ENCODE results near the gene BID.

BID gene

GRCh38 chr22:17732251-17732854, 41.9 kb downstream of the BID start:
- no peak for DNase-seq

GRCh38 chr22:17729561-17729960, 44.7 kb downstream of the BID start:
- DNase-seq: no peak

GRCh38 chr22:17728786-17729185, 45.5 kb downstream of the BID start:
- no peak for DNase-seq

DNA sequence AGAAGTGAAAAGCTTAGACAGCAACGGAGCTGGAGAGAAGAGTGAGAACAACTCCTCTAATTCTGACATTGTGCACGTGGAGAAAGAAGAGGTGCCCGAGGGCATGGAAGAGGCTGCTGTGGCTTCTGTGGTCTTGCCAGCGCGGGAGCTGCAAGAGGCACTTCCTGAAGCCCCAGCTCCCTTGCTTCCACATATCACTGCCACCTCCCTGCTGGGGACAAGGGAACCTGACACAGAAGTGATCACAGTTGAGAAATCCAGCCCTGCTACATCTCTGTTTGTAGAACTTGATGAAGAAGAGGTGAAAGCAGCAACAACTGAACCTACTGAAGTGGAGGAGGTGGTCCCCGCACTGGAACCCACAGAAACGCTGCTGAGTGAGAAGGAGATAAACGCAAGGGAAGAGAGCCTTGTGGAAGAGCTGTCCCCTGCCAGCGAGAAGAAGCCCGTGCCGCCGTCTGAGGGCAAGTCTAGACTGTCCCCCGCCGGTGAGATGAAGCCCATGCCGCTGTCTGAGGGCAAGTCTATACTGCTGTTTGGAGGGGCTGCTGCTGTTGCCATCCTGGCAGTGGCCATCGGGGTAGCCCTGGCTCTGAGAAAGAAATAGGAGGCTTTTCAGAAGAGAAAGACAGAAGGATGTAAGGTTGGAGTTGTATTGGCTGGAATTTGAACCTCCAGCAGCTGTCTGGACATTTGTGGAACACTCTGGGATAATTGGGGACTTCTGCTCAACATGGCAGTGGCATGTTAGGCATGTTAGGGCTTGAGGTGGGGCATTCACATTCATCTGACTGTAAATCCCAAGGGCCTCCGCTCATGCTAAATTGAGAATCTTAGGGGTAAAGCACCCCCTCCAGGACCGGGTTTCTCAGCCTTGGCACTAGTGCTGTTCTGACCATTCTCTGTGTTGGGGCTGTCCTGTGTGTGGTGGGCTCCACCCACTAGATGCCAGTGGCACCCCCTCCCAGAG, 47.1 kb downstream of the BID start:
- DNase-seq: no peak

- DNase-seq: no peak
Measured at GRCh38 chr22:17726006-17726927, 48.0 kb downstream of the BID start.

- DNase-seq: no peak
Measured at GRCh38 chr22:17725500-17725796, 48.8 kb downstream of the BID start.

GRCh38 chr22:17724678-17725499, 49.4 kb downstream of the BID start:
- DNase-seq: no peak

GRCh38 chr22:17724241-17724640, 50.0 kb downstream of the BID start:
- DNase-seq: no peak

GRCh38 chr22:17719911-17720310, 54.4 kb downstream of the BID start:
- no peak for DNase-seq

GRCh38 chr22:17717708-17718107, 56.6 kb downstream of the BID start:
- DNase-seq: no peak

DNA sequence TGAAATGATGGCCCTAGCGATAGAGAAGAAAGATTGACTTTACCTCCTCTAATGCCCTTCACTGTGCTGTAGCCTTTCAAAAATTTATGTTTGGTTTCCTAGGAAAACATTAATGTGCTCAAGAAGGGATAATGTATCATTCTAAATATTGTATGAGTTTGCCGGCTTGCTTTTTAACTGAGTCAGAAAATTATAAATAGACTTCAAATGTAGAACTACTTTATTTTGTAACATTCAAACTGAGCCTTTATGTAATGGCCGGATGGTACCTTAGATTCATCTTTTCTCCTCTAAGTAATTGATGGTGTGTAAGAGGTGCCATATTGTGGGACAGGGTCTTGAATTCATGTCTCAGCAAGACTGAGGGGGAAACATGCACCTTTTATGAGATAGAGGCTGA, 57.7 kb downstream of the BID start:
- DNase-seq: no peak

DNA sequence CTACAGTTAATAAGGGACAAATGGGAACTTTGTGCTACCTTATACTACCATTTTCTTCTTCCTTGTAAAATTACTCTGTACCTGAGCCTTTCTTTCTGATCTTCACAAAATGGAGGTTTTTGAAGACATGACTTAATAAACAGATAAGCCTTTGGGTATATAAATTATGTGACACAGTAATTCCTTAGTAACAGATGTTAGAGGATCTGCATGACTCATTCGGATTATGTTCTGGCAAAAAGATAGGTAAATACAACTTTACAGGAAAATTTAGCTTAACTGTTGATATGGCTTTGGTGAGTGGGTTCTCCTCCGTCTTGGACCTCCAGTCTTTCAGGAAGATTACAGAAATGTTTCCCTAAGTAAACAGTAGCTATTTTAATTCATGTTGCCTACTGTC, 61.8 kb downstream of the BID start:
- DNase-seq: no peak

DNA sequence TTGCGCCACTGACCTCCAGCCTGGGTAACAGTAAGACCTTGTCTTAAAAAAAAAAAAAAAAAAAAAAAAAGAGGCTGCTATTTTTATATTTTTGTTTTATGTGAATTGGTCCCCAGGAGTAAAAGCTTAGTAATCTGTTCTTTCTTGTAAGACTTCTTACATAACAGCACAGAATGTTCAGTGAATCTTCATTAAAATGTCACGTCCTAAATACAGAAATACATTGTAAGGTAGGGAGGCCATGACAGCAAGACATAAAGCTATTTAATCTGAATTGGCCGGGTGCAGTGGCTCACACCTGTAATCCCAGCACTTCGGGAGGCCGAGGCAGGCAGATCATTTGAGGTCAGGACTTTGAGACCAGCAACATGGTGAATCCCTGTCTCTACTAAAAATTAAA, 64.2 kb downstream of the BID start:
- no peak for DNase-seq

DNA sequence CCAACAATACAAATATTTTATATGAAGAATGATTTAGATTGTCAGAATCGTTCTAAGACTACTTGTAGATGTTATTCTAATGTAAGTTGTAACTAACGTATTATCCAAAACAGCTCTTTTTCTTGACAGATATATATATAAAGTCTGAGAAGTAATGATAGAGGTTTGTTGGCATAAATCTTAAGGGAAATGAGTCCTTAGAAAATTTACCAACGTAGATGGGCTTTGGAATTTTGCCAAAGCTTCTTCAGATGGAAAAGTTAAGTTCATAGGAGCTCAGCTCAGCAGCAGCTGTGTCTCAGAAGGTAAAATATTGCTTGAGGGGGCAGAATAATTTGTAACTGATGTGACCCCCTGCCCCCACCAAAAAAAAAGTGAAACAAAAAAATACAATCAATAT, 66.7 kb downstream of the BID start:
- DNase-seq: no peak

- DNase-seq: no peak
Measured at GRCh38 chr22:17706947-17707346, 67.3 kb downstream of the BID start.

DNA sequence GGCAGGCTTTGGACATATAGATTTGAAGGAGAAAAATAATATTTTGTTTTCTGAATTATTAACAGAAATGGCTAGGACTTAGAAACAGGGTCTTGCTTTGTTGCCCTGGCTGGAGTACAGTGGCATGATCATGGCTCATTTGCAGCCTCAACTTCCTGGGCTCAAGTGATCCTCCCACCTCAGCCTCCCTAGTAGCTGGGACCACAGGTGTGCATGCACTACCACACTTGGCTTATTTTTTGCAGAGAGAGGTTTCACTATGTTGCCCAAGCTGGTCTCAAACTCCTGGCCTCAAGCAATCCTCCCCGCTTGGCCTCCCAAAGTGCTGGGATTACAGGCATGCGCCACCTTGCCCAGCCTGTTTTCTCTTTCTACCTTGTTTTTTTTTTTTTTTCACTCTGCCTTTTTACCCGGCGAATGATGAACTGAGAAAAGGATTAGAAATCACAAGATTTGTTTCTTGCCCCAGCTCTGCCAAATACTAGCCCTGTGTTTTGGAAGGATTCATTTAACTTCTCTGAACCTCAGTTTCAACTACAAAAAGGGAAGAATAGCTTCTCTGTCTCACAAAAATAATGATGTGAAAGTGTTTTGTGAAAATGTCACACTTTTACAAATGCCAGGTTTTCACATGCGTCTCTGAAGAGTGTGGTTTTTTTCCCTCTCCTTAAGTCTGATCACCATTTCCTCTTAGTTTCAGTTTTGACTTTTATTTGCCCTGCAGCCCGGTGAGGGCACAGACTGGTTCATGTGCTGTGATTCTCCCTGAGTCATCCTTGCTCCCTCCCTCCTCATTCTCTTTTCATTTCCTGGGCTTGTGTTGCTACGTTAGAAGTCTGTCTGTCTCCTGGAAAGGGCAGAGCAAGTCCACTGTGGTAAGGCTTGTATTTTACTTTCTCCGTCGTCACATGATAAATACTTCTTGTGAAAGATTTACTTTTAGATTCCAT, 68.0 kb downstream of the BID start:
- DNase-seq: peak; percentile 53

DNA sequence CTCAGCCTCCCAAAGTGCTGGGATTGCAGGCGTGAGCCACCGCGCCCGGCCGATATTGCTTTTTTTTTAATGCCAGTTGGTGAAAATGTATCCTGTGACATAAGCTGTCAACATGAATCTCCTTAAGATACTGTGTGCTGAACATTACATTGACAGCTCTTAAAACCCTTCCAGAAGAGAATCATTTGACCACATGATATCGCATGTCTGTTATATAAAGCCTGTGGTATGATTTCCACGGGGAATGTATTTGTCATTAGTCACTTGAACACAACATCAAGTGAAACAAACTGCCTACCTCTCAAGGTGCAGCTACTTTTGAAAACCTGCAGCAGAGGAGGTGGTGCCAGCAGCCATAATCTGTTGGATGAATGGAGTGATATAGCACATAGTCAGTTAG, 68.7 kb downstream of the BID start:
- no peak for DNase-seq

- no peak for DNase-seq
Measured at GRCh38 chr22:17703811-17704210, 70.5 kb downstream of the BID start.

GRCh38 chr22:17700778-17701177, 73.5 kb downstream of the BID start:
- no peak for DNase-seq

DNA sequence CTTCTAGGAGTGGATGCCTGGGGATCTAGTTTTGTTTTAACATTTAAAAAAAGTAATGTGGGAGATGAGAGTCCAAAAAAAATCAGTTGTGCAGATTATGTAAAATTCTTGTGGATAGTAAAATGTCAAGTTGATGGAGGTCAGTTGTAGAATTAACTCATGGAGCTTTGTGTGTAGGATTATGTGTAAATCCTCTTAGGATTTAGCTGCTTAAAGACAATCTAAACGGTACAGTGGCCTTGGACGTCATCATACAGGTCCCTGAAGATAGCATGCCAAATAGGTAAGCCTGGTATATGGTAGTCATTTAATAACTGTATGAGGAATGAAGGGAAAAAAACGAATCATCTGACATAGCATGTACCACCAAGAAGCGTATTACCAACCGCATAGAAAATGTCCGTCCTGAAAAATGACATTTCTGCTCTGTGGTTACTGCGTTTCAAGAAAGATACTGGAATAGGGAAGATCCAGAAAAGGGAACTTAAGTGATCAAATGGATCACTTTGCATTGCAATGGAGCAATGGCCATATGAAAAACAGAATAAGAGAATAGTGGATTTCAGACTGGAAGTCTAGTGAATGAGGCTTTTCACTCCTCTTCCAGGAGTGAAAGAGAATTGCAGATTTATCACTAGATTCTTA, 74.5 kb downstream of the BID start:
- no peak for DNase-seq

GRCh38 chr22:17698948-17699347, 75.3 kb downstream of the BID start:
- no peak for DNase-seq

Data from CD4-positive, alpha-beta T cell treated with Interleukin-17A for 4 hours (primary cell).